Kidney (tissue), 14 donors: ENCODE data around the gene CCDC127. TPM values are rescaled to one million over a fixed set of nuclear protein-coding genes. Genes with fewer than 3 reads are reported as not detected.

Source experiments
- DNase-seq, 5 donors: peaks; one replicate each; pipeline ENCODE4 v3.0.0-alpha.2; 2013 to 2020
- FAIRE-seq: peaks from 2 replicates; lab custom pipeline; 2012; peaks lifted over from hg19 to GRCh38; lab: Jason Lieb, UNC
- H3K27ac ChIP-seq, 2 donors: one replicate each; pipeline ENCODE4 v1.7.0; 2013; ENCODE audit warnings: low read depth in 2 of 2, low read length in 2 of 2, inconsistent platforms in 1 of 2
- H3K27me3 ChIP-seq: one replicate; pipeline ENCODE4 v1.7.1; 2013; ENCODE audit warnings: low read length, inconsistent platforms; ENCODE audit not compliant: control insufficient read depth, insufficient read depth
- H3K36me3 ChIP-seq, 3 donors: one replicate each; pipeline versions ENCODE4 v1.7.0 to v1.7.1; 2013; ENCODE audit warnings: low read length in 3 of 3, control low read depth in 1 of 3, inconsistent platforms in 1 of 3; ENCODE audit not compliant: insufficient read depth in 3 of 3, control insufficient read depth in 2 of 3
- H3K4me1 ChIP-seq, 3 donors: one replicate each; pipeline versions ENCODE4 v1.7.0 to v1.7.1; 2013; ENCODE audit warnings: low read length in 3 of 3, inconsistent platforms in 1 of 3, low read depth in 1 of 3; ENCODE audit not compliant: control insufficient read depth in 2 of 3, insufficient read depth in 2 of 3
- H3K4me3 ChIP-seq, 3 donors: one replicate each; pipeline versions ENCODE4 v1.7.0 to v1.8.1; 2013; ENCODE audit warnings: low read length in 3 of 3, control low read depth in 1 of 3, inconsistent platforms in 1 of 3
- H3K9ac ChIP-seq, 3 donors: one replicate each; pipeline versions ENCODE4 v1.7.0 to v1.7.1; 2013; ENCODE audit warnings: low read length in 3 of 3, control low read depth in 1 of 3, inconsistent platforms in 1 of 3
- H3K9me3 ChIP-seq, 3 donors: one replicate each; pipeline versions ENCODE4 v1.7.0 to v1.7.1; 2013; ENCODE audit warnings: low read length in 3 of 3, control low read depth in 1 of 3, inconsistent platforms in 1 of 3; ENCODE audit not compliant: control insufficient read depth in 2 of 3, insufficient read depth in 1 of 3
- intact Hi-C: fragments of 100-400 bp; cut with DNase I; formaldehyde crosslinking; loops from one replicate; pipeline ENCODE4 v1.11.1; 2022
- polyA plus RNA-seq: library from polyadenylated mRNA; stranded (reverse); fragments of 350-450 nt; fragmentation: Illumina TruSeq; extraction: RNeasy Lipid Tissue Mini Kit (QIAGEN cat#74804); gene quantifications from one replicate; pipeline ENCODE4 v1.2.3, GENCODE V29; 2014; ENCODE audit warnings: low read depth, low replicate concordance; ENCODE audit not compliant: insufficient read depth
- total RNA-seq: library from RNA; stranded (reverse); fragmentation: NEBNext Ultra II Directional; extraction: Animal tissue kit (Norgen Biotek cat#: 25700); gene quantifications from one replicate; pipeline ENCODE4 v1.2.1, GENCODE V29; 2021
- TF ChIP-seq, protein P1 (sequence below): IDR thresholded peaks from 3 replicates; pipeline ENCODE4 v1.5.1; 2012; ENCODE audit warnings: mild to moderate bottlenecking, moderate library complexity, borderline replicate concordance; ENCODE audit not compliant: insufficient read depth; ENCODE audit errors: extremely low read depth
- donor health status: control.
- donor health status: control.
- donor health status: control.
- donor health status: control.
- donor health status: control.
- donor health status: DM: yes; HTN: yes; CAD: no.
- donor health status: Normal renal cell carcinoma (clear cell type).

CCDC127 gene
- total and polyA plus RNA-seq, 2 donors from 2014 or later, result 3.2 to 5.9 TPM

GRCh38 chr5:174876-175465, 43.0 kb downstream of the CCDC127 start:
- FAIRE-seq (no peak), DNase-seq (no peak)
- intact Hi-C loops, result no loop called here
- Histone ChIP-seq H3K9ac (no peak overlapping the region), H3K27ac (no peak overlapping the region), H3K36me3 (no peaks in the 10 kb centered on the region), H3K27me3 (no peaks in the 10 kb centered on the region), H3K4me1 (no peaks in the 10 kb centered on the region), H3K9me3 (no peaks in the 10 kb centered on the region), H3K4me3 (no peak overlapping the region)
- TF ChIP-seq, protein P1, sequence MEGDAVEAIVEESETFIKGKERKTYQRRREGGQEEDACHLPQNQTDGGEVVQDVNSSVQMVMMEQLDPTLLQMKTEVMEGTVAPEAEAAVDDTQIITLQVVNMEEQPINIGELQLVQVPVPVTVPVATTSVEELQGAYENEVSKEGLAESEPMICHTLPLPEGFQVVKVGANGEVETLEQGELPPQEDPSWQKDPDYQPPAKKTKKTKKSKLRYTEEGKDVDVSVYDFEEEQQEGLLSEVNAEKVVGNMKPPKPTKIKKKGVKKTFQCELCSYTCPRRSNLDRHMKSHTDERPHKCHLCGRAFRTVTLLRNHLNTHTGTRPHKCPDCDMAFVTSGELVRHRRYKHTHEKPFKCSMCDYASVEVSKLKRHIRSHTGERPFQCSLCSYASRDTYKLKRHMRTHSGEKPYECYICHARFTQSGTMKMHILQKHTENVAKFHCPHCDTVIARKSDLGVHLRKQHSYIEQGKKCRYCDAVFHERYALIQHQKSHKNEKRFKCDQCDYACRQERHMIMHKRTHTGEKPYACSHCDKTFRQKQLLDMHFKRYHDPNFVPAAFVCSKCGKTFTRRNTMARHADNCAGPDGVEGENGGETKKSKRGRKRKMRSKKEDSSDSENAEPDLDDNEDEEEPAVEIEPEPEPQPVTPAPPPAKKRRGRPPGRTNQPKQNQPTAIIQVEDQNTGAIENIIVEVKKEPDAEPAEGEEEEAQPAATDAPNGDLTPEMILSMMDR, result no peak

DNA sequence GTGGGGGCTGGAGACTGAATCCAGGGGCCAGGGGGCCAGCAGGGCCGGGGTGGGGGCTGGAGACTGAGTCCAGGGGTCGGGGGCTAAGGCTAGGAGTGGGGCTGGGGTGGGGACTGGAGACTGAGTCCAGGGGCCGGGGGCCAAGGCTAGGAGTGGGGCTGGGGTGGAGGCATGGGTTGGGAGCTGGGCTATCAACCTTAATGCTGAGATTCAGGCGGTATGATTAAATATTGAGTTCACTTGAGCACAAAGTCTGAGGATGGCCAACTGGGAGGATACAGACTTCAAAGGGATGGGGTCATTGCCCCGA, 43.7 kb downstream of the CCDC127 start:
- H3K27ac ChIP-seq, result no peak overlapping the region
- FAIRE-seq (no peak), DNase-seq (no peak)
- no peaks in the 10 kb centered on the region for H3K9me3 ChIP-seq
- no peak overlapping the region for H3K9ac ChIP-seq
- no peak overlapping the region for H3K4me3 ChIP-seq
- H3K36me3 ChIP-seq, result no peaks in the 10 kb centered on the region
- TF ChIP-seq, protein P1, result no peak
- no peaks in the 10 kb centered on the region for H3K27me3 ChIP-seq
- no peaks in the 10 kb centered on the region for H3K4me1 ChIP-seq
- intact Hi-C loops, result no loop called here

- DNase-seq (peak in 1 of 5 donors; percentile 22), FAIRE-seq (no peak)
- H3K9me3 ChIP-seq, result no peaks in the 10 kb centered on the region
- H3K4me1 ChIP-seq, result no peaks in the 10 kb centered on the region
- no peak overlapping the region for H3K4me3 ChIP-seq
- H3K27me3 ChIP-seq, result no peaks in the 10 kb centered on the region
- intact Hi-C loops, result no loop called here
- H3K9ac ChIP-seq, result no peak overlapping the region
- H3K27ac ChIP-seq, result no peak overlapping the region
- TF ChIP-seq, protein P1, result no peak
- H3K36me3 ChIP-seq, result no peaks in the 10 kb centered on the region
These were observed 44.3 kb downstream of the CCDC127 start for GRCh38 chr5:173392-174290.
